NCI-H2227 (cell line): ENCODE results near the gene P2RX3.
"Not testable (repeated sequence)": the region's sequence is repeated elsewhere in the genome, so short reads cannot be mapped to it uniquely, and the experiment has no call there.

Source experiments
- DNase-seq: peaks from one replicate; lab custom pipeline; 2025; ENCODE audit not compliant: unreplicated experiment; lab: John Stamatoyannopoulos, UW

The P2RX3 gene

GRCh38 chr11:57324154-57324885, 13.8 kb upstream of the P2RX3 start:
- peak; percentile 80 for DNase-seq

GRCh38 chr11:57324886-57325734, 13.0 kb upstream of the P2RX3 start, which contains the start of gene TNKS1BP1:
Gene TNKS1BP1 (minus strand): TSS chr11:57324952. CDS start chr11:57321885, 3,067 bp downstream.
- peak; percentile 99 for DNase-seq

GRCh38 chr11:57325735-57326048, 12.5 kb upstream of the P2RX3 start:
- peak; percentile 64 for DNase-seq

GRCh38 chr11:57327721-57328120, 10.4 kb upstream of the P2RX3 start:
- DNase-seq: no peak

GRCh38 chr11:57330029-57330428, 8.1 kb upstream of the P2RX3 start:
- DNase-seq: no peak

GRCh38 chr11:57331720-57332119, 6.4 kb upstream of the P2RX3 start:
- DNase-seq: no peak

- DNase-seq: no peak
Observed at GRCh38 chr11:57332694-57333440, 5.3 kb upstream of the P2RX3 start.

- DNase-seq: no peak
Observed at GRCh38 chr11:57335023-57335342, 3.2 kb upstream of the P2RX3 start.

- peak; percentile 94 for DNase-seq
Observed at GRCh38 chr11:57335343-57336110, 2.6 kb upstream of the P2RX3 start, which contains the start of gene SSRP1. Gene SSRP1 (minus strand): TSS chr11:57335892. CDS start chr11:57335121, 771 bp downstream.

- DNase-seq: no peak
Observed at GRCh38 chr11:57336111-57336666, 2.0 kb upstream of the P2RX3 start.

GRCh38 chr11:57336856-57337255, 1.3 kb upstream of the P2RX3 start:
- not testable (repeated sequence) for DNase-seq

GRCh38 chr11:57339328-57339727, 1.2 kb downstream of the P2RX3 start:
- DNase-seq: no peak

- DNase-seq: peak; percentile 70
Observed at GRCh38 chr11:57340039-57340615, 2.0 kb downstream of the P2RX3 start.

GRCh38 chr11:57341250-57341808, 3.2 kb downstream of the P2RX3 start:
- DNase-seq: no peak

GRCh38 chr11:57342702-57343101, 4.5 kb downstream of the P2RX3 start:
- no peak for DNase-seq

- DNase-seq: peak; percentile 40
Observed at GRCh38 chr11:57343825-57344224, 5.7 kb downstream of the P2RX3 start.

GRCh38 chr11:57344826-57345225, 6.7 kb downstream of the P2RX3 start:
- DNase-seq: no peak

GRCh38 chr11:57345555-57346211, 7.5 kb downstream of the P2RX3 start:
- DNase-seq: peak; percentile 86

GRCh38 chr11:57347336-57347735, 9.2 kb downstream of the P2RX3 start:
- no peak for DNase-seq
